WTC11 (cell line): ENCODE measurements around the gene ALDOA. TPM values are rescaled to one million over a fixed set of nuclear protein-coding genes. Genes with fewer than 3 reads are reported as not detected.

Source experiments
- ATAC-seq: fragments of 200-7000 bp; cut with Tn5 transposase; 2 replicates; pipeline ENCODE4 v1.10.0; 2021; ENCODE audit warnings: mild to moderate bottlenecking, moderate library complexity
- CTCF ChIA-PET: fragments of 300-600 bp; sonication (Branson Sonifier 250); formaldehyde crosslinking; loops from one replicate; lab custom pipeline; 2021; ENCODE audit warnings: antibody characterized with exemption; lab: Charles Lee
- POLR2A ChIA-PET: fragments of 350-600 bp; sonication (Branson Sonifier 250); formaldehyde crosslinking; loops from one replicate; lab custom pipeline; 2021; ENCODE audit warnings: antibody characterized with exemption; lab: Charles Lee
- DNase-seq: peaks from one replicate; pipeline ENCODE4 v3.0.0; 2021; ENCODE audit warnings: low spot score
- H3K27ac Mint-ChIP-seq: 2 replicates; pipeline ENCODE4 v1.8.0; 2021; ENCODE audit warnings: mixed read lengths
- H3K27me3 Mint-ChIP-seq: 2 replicates; pipeline ENCODE4 v1.8.0; 2021; ENCODE audit warnings: low read depth, mild to moderate bottlenecking, moderate library complexity, mixed read lengths
- H3K36me3 Mint-ChIP-seq: 2 replicates; pipeline ENCODE4 v1.8.0; 2021; ENCODE audit warnings: mixed read lengths
- H3K4me1 Mint-ChIP-seq: 2 replicates; pipeline ENCODE4 v1.8.0; 2022; ENCODE audit warnings: mixed read lengths
- H3K4me3 Mint-ChIP-seq: 2 replicates; pipeline ENCODE4 v1.8.0; 2021; ENCODE audit warnings: mild to moderate bottlenecking, moderate library complexity, mixed read lengths
- H3K9me3 Mint-ChIP-seq: 2 replicates; pipeline ENCODE4 v1.8.0; 2021; ENCODE audit warnings: mixed read lengths
- ATF6 ChIP-seq: sonication (generic); formaldehyde crosslinking; IDR thresholded peaks from 2 replicates; pipeline ENCODE4 v1.8.1; 2023; ENCODE audit warnings: mild to moderate bottlenecking, missing genetic modification reagents
- CREB1 ChIP-seq: sonication (generic); formaldehyde crosslinking; IDR thresholded peaks from 2 replicates; pipeline ENCODE4 v1.8.0; 2023; ENCODE audit warnings: mild to moderate bottlenecking, missing genetic modification reagents
- E2F5 ChIP-seq: sonication (generic); formaldehyde crosslinking; IDR thresholded peaks from 2 replicates; pipeline ENCODE4 v1.8.1; 2022; ENCODE audit warnings: mild to moderate bottlenecking, moderate library complexity, missing genetic modification reagents
- GABPB1 ChIP-seq: sonication (generic); formaldehyde crosslinking; IDR thresholded peaks from 2 replicates; pipeline ENCODE4 v1.8.1; 2023; ENCODE audit warnings: mild to moderate bottlenecking, missing genetic modification reagents
- GRHL2 ChIP-seq: fragments of 250-450 bp; sonication (Bioruptor Pico); IDR thresholded peaks from 2 replicates; pipeline ENCODE4 v1.8.0; 2022; ENCODE audit warnings: mild to moderate bottlenecking, moderate library complexity; ENCODE audit not compliant: insufficient replicate concordance, severe bottlenecking
- IRF2 ChIP-seq: sonication (generic); formaldehyde crosslinking; IDR thresholded peaks from 2 replicates; pipeline ENCODE4 v1.8.0; 2022; ENCODE audit warnings: low read depth, missing genetic modification reagents, borderline replicate concordance
- NFE2L1 ChIP-seq: sonication (generic); formaldehyde crosslinking; IDR thresholded peaks from 2 replicates; pipeline ENCODE4 v1.8.1; 2023; ENCODE audit warnings: missing genetic modification reagents
- NR1H2 ChIP-seq: sonication (generic); formaldehyde crosslinking; IDR thresholded peaks from 2 replicates; pipeline ENCODE4 v1.9.0; 2021; ENCODE audit warnings: mild to moderate bottlenecking, moderate library complexity, missing genetic modification reagents
- OVOL2 ChIP-seq: fragments of 250-450 bp; sonication (Bioruptor Pico); IDR thresholded peaks from 2 replicates; pipeline ENCODE4 v1.9.0; 2021; ENCODE audit warnings: mild to moderate bottlenecking, borderline replicate concordance
- SP1 ChIP-seq: sonication (generic); formaldehyde crosslinking; conservative IDR thresholded peaks from 2 replicates; pipeline ENCODE4 v1.8.1; 2022; ENCODE audit warnings: missing genetic modification reagents
- STAT6 ChIP-seq: sonication (generic); formaldehyde crosslinking; conservative IDR thresholded peaks from 2 replicates; pipeline ENCODE4 v1.8.1; 2023; ENCODE audit warnings: mild to moderate bottlenecking, low read depth, missing genetic modification reagents, moderate library complexity
- ZNF219 ChIP-seq: sonication (generic); formaldehyde crosslinking; IDR thresholded peaks from 2 replicates; pipeline ENCODE4 v1.8.0; 2023; ENCODE audit warnings: missing genetic modification reagents, mild to moderate bottlenecking, borderline replicate concordance
- ZNF317 ChIP-seq: sonication (generic); formaldehyde crosslinking; IDR thresholded peaks from 2 replicates; pipeline ENCODE4 v1.8.1; 2023; ENCODE audit warnings: low read depth, mild to moderate bottlenecking, moderate library complexity, missing genetic modification reagents, borderline replicate concordance
- ZNF532 ChIP-seq: fragments of 250-450 bp; sonication (Bioruptor Pico); IDR thresholded peaks from 2 replicates; pipeline ENCODE4 v1.9.0; 2021; ENCODE audit warnings: mild to moderate bottlenecking, borderline replicate concordance
- total RNA-seq: library from RNA; stranded (reverse); gene quantifications from 3 replicates; pipeline ENCODE4 v1.2.3, GENCODE V29; 2021

The ALDOA gene
- total RNA-seq, 1 experiment from 2014 or later: 1,537 TPM

DNA sequence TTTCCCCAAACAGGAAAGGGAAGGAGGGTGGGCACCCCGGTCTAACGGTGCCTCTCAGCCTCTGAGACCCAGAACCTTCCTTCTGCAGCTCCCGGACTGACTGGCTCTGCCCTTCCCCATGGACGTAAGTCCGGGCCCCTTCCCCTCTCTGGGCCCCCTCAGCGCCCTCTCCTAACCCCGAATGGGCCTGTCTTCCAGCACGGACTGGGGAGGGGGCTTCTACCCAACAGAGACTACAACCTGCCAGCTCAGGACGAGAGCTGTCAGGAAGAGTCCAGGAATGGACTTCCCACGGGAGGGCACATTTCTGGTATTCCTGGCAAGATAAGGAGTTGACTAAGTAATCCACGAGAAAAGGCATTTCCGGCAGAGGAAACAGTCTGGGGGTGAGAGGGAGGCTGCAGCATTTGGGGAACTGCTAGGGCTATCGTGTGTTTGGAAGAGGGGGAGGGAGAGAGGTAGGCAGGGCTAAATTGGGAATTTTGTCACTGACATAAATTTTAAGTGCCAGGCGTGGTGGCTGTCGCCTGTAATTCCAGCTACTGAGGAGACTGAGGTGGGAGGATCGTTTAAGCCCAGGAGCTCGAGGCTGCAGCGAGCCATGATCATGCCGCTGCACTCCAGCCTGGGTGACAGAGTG lies 12.1 kb upstream of the ALDOA start:
- POLR2A ChIA-PET: interaction anchor here (1.5 kb wide), 1 partner anchor 12 kb away, joined by 5 read pairs; the partner anchor contains the start of gene ALDOA
- ATAC-seq: no peak
- CTCF ChIA-PET: interaction anchor here (0.6 to 6.8 kb wide), 7 partner anchors 10 to 205 kb away, joined by 3 to 89 read pairs (median 5); partner anchors contain the start of genes ALDOA, TBX6 and TLCD3B
- peak overlapping the region; percentile 82 for H3K4me3 Mint-ChIP-seq
- DNase-seq: no peak
- peaks cover 14% of the 10 kb centered on the region for H3K4me1 Mint-ChIP-seq
- peaks cover 37% of the 10 kb centered on the region for H3K27me3 Mint-ChIP-seq
- TF ChIP-seq ZNF532 (no peak), IRF2 (no peak), SP1 (CRISPR knock-in tag) (0 out of 2 replicates have a peak, but pooled peaks have one; percentile 6), ZNF317 (CRISPR knock-in tag) (no peak), E2F5 (CRISPR knock-in tag) (no peak), STAT6 (CRISPR knock-in tag) (no peak), ATF6 (CRISPR knock-in tag) (no peak)
- no peaks in the 10 kb centered on the region for H3K36me3 Mint-ChIP-seq
- no peak overlapping the region for H3K27ac Mint-ChIP-seq
- H3K9me3 Mint-ChIP-seq: no peaks in the 10 kb centered on the region

GRCh38 chr16:30054451-30054850 lies 11.1 kb upstream of the ALDOA start:
- ATAC-seq (no peak; the same call in 1 of the 2 replicates), DNase-seq (no peak)
- Mint-ChIP-seq H3K4me3 (peak overlapping the region; percentile 47), H3K27me3 (peaks cover 33% of the 10 kb centered on the region), H3K9me3 (no peaks in the 10 kb centered on the region), H3K4me1 (peaks cover 14% of the 10 kb centered on the region), H3K36me3 (no peaks in the 10 kb centered on the region), H3K27ac (no peak overlapping the region)
- ChIA-PET CTCF (interaction anchor here (0.6 to 6.8 kb wide), 40 partner anchors 10 to 1482 kb away, joined by 3 to 89 read pairs (median 4); partner anchors contain the start of genes ALDOA, ASPHD1, C16orf92 and CD2BP2), POLR2A (interaction anchor here (0.9 to 1.1 kb wide), 2 partner anchors 9 to 81 kb away, joined by 3 to 4 read pairs; no protein-coding TSS in a partner anchor)
- TF ChIP-seq GABPB1 (CRISPR knock-in tag) (0 out of 2 replicates have a peak, but pooled peaks have one; percentile 7), ZNF219 (no peak), CREB1 (CRISPR knock-in tag) (no peak), GRHL2 (no peak), NFE2L1 (CRISPR knock-in tag) (no peak), NR1H2 (no peak), OVOL2 (no peak)
